ENCODE measurements around the gene ARL5C.
"Not testable (repeated sequence)": the region's sequence is repeated elsewhere in the genome, so short reads cannot be mapped to it uniquely, and the experiment has no call there.

ARL5C gene

DNA sequence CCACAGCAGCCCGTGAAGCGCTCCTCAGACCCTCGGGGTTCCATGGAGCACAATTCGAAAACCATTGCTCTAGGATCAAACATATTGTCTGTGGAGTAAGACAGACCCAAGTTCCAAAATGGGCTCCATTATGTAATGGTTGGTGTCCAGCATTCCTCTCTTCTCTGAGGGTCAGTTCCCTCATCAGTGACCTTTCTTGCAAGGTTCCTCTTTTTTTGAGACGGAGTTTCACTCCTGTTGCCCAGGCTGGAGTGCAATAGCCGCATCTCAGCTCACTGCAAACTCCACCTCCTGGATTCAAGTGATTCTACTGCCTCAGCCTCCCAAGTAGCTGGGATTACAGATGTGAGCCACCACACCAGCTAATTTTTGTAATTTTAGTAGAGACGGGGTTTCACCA, 43.0 kb downstream of the ARL5C start:
- H3K4me2 ChIP-seq (ENCODE audit: low read length), result no peak overlapping the region
- no peaks in the 10 kb centered on the region for H3K27me3 ChIP-seq (ENCODE audit: control insufficient read depth, low read length)
- peaks cover 37% of the 10 kb centered on the region for H3K4me1 ChIP-seq (ENCODE audit: control insufficient read depth, low read length)
- H3F3A ChIP-seq (ENCODE audit: control insufficient read depth, insufficient read depth), result peaks cover 14% of the 10 kb centered on the region
- no peaks in the 10 kb centered on the region for H4K20me1 ChIP-seq (ENCODE audit: control insufficient read depth, insufficient read depth, low read depth, low read length)
- no peaks in the 10 kb centered on the region for H3K79me2 ChIP-seq (ENCODE audit: control insufficient read depth, low read length)
- no peak overlapping the region for H3K27ac ChIP-seq (ENCODE audit: low read depth, low read length)
- no peaks in the 10 kb centered on the region for H3K36me3 ChIP-seq (ENCODE audit: control insufficient read depth, low read length)
- H3K9me2 ChIP-seq (replicated peaks; ENCODE audit: control insufficient read depth, low read length), result no peaks in the 10 kb centered on the region
- H3K4me3 ChIP-seq (ENCODE audit: low read length), result no peak overlapping the region
- H3K9me3 ChIP-seq (ENCODE audit: control insufficient read depth, insufficient read depth, low read length), result no peaks in the 10 kb centered on the region; the same call in 1 of the 2 replicates
- TF ChIP-seq, protein P1, sequence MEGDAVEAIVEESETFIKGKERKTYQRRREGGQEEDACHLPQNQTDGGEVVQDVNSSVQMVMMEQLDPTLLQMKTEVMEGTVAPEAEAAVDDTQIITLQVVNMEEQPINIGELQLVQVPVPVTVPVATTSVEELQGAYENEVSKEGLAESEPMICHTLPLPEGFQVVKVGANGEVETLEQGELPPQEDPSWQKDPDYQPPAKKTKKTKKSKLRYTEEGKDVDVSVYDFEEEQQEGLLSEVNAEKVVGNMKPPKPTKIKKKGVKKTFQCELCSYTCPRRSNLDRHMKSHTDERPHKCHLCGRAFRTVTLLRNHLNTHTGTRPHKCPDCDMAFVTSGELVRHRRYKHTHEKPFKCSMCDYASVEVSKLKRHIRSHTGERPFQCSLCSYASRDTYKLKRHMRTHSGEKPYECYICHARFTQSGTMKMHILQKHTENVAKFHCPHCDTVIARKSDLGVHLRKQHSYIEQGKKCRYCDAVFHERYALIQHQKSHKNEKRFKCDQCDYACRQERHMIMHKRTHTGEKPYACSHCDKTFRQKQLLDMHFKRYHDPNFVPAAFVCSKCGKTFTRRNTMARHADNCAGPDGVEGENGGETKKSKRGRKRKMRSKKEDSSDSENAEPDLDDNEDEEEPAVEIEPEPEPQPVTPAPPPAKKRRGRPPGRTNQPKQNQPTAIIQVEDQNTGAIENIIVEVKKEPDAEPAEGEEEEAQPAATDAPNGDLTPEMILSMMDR (IDR thresholded peaks at IDR 0.05; ENCODE audit: low read depth, low read length, poor library complexity, severe bottlenecking), result no peak
- TF ChIP-seq EZH2phosphoT487 (IDR thresholded peaks at IDR 0.05; ENCODE audit: borderline replicate concordance, low read length), result no peak

DNA sequence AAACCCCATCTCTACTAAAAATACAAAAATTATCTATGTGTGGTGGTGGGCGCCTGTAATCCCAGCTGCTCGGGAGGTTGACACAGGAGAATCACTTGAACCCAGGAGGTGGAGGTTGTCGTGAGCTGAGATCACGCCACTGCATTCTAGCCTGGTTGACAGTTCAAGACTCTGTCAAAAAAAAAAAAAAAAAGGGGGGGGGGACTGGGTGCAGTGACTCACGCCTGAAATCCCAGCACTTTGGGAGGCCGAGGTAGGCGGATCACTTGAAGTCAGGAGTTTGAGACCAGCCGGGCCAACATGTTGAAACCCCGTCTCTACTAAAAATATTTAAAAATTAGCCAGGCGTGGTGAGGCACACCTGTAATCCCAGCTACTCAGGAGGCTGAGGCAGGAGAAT, 44.0 kb downstream of the ARL5C start:
- not testable (repeated sequence) for H4K20me1 ChIP-seq (ENCODE audit: control insufficient read depth, insufficient read depth, low read depth, low read length); H3K9me2 ChIP-seq (replicated peaks; ENCODE audit: control insufficient read depth, low read length); H3K36me3 ChIP-seq (ENCODE audit: control insufficient read depth, low read length); H3K4me2 ChIP-seq (ENCODE audit: low read length); H3K4me3 ChIP-seq (ENCODE audit: low read length); H3K79me2 ChIP-seq (ENCODE audit: control insufficient read depth, low read length); H3K27me3 ChIP-seq (ENCODE audit: control insufficient read depth, low read length); H3K27ac ChIP-seq (ENCODE audit: low read depth, low read length); H3K9me3 ChIP-seq (ENCODE audit: control insufficient read depth, insufficient read depth, low read length)
- H3F3A ChIP-seq (ENCODE audit: control insufficient read depth, insufficient read depth), result peaks cover 14% of the 10 kb centered on the region
- peaks cover 43% of the 10 kb centered on the region for H3K4me1 ChIP-seq (ENCODE audit: control insufficient read depth, low read length)

DNA sequence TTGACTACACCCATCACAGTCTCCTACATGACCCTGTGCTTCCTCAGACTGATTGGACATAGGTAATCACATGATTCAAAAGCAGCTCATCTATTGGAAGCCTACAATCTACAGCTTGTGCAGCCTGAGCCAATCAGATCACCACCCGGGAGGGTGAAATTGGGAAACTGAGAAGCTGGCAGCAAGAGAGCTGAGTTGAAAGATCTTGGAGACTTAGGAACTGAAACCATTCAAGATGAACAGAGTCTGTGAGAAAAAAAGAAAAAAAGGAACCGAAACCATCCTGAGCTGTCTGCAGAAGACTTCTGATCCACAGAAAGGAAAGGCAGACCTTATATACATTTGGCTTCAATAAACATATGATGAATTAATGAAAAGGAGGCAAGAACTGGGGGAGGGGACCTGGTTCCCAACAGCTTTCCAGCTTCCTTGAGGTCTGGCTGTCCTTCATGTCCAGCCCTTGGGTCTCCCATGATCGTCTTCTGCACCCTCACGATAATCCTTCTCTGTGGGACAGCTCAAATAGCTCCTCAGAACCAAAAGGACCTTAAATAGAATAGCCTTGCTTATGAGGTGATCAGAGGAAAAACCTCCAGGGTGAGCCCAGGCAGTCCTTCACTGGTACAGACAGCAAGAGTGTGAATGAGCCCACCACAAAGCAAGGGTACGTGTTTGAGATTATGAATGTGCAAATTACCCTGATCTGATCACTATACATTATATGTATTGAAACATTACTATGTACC, 47.1 kb downstream of the ARL5C start:
- Histone ChIP-seq H3K79me2 (ENCODE audit: control insufficient read depth, low read length) (no peaks in the 10 kb centered on the region), H3K36me3 (ENCODE audit: control insufficient read depth, low read length) (no peaks in the 10 kb centered on the region), H3K4me2 (ENCODE audit: low read length) (peak overlapping the region; percentile 73), H3K4me3 (ENCODE audit: low read length) (peak overlapping the region; percentile 50), H3K27ac (ENCODE audit: low read depth, low read length) (peak overlapping the region; percentile 76), H3K9me3 (ENCODE audit: control insufficient read depth, insufficient read depth, low read length) (no peaks in the 10 kb centered on the region; the same call in 1 of the 2 replicates), H3K27me3 (ENCODE audit: control insufficient read depth, low read length) (no peaks in the 10 kb centered on the region), H3K9me2 (replicated peaks; ENCODE audit: control insufficient read depth, low read length) (no peaks in the 10 kb centered on the region), H4K20me1 (ENCODE audit: control insufficient read depth, insufficient read depth, low read depth, low read length) (no peaks in the 10 kb centered on the region), H3F3A (ENCODE audit: control insufficient read depth, insufficient read depth) (peaks cover 14% of the 10 kb centered on the region), H3K4me1 (ENCODE audit: control insufficient read depth, low read length) (peaks cover 43% of the 10 kb centered on the region)
- TF ChIP-seq, protein P1 (IDR thresholded peaks at IDR 0.05; ENCODE audit: low read depth, low read length, poor library complexity, severe bottlenecking), result no peak
- TF ChIP-seq EZH2phosphoT487 (IDR thresholded peaks at IDR 0.05; ENCODE audit: borderline replicate concordance, low read length), result no peak

DNA sequence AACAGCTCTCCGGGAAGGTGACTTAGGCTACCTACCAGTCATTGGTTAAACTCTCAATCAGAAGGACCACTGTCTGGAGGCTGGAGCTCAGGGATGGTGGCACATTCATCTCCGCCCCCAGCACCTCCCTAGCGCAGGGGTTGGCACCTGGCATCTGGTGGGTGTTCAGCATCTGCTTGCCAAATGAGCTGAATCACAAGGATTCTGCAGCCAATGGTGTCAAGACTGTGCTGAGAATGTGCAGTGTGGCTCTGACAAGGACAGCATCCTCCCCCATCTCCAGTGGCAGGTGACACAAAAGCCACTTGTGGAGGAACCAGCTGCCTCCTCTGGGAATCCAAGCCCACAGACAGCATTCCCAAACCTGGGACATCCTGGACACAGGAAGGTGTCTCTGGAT, 49.7 kb downstream of the ARL5C start:
- Histone ChIP-seq H3K9me2 (replicated peaks; ENCODE audit: control insufficient read depth, low read length) (no peaks in the 10 kb centered on the region), H4K20me1 (ENCODE audit: control insufficient read depth, insufficient read depth, low read depth, low read length) (no peaks in the 10 kb centered on the region), H3K4me2 (ENCODE audit: low read length) (no peak overlapping the region), H3F3A (ENCODE audit: control insufficient read depth, insufficient read depth) (peaks cover 14% of the 10 kb centered on the region), H3K79me2 (ENCODE audit: control insufficient read depth, low read length) (no peaks in the 10 kb centered on the region), H3K36me3 (ENCODE audit: control insufficient read depth, low read length) (no peaks in the 10 kb centered on the region), H3K4me3 (ENCODE audit: low read length) (no peak overlapping the region), H3K9me3 (ENCODE audit: control insufficient read depth, insufficient read depth, low read length) (no peaks in the 10 kb centered on the region; the same call in 1 of the 2 replicates), H3K27me3 (ENCODE audit: control insufficient read depth, low read length) (no peaks in the 10 kb centered on the region), H3K4me1 (ENCODE audit: control insufficient read depth, low read length) (peaks cover 29% of the 10 kb centered on the region), H3K27ac (ENCODE audit: low read depth, low read length) (no peak overlapping the region)
- TF ChIP-seq EZH2phosphoT487 (IDR thresholded peaks at IDR 0.05; ENCODE audit: borderline replicate concordance, low read length), result no peak
- TF ChIP-seq, protein P1 (IDR thresholded peaks at IDR 0.05; ENCODE audit: low read depth, low read length, poor library complexity, severe bottlenecking), result no peak

Data from DOHH2 (cell line).